Left ventricle myocardium inferior (tissue), 1 donor: Measurements from ENCODE around the gene ADNP. TPM values are rescaled to one million over a fixed set of nuclear protein-coding genes. Genes with fewer than 3 reads are reported as not detected.

ENCODE experiments used
- DNase-seq: peaks from one replicate; pipeline ENCODE4 v3.0.0-alpha.2; 2020
- H3K27ac ChIP-seq: fragments of 200-600 bp; replicated peaks from 2 replicates; pipeline ENCODE4 v1.8.0; 2021
- H3K27me3 ChIP-seq: fragments of 200-600 bp; 2 replicates; pipeline ENCODE4 v1.8.0; 2021; ENCODE audit warnings: low read depth
- H3K36me3 ChIP-seq: fragments of 200-600 bp; 2 replicates; pipeline ENCODE4 v1.8.0; 2021
- H3K4me1 ChIP-seq: fragments of 200-600 bp; 2 replicates; pipeline ENCODE4 v1.8.0; 2021
- H3K4me3 ChIP-seq: fragments of 200-600 bp; 2 replicates; pipeline ENCODE4 v1.8.0; 2021; ENCODE audit warnings: mild to moderate bottlenecking, moderate library complexity
- H3K9me3 ChIP-seq: fragments of 200-600 bp; replicated peaks from 2 replicates; pipeline ENCODE4 v1.8.0; 2021
- intact Hi-C: fragments of 100-400 bp; cut with micrococcal nuclease; formaldehyde crosslinking; loops from one replicate; pipeline ENCODE4 v1.11.0; 2022
- total RNA-seq: library from RNA; stranded (reverse); fragmentation: NEBNext Ultra II Directional; extraction: Animal tissue kit (Norgen Biotek cat#: 25700); gene quantifications from one replicate; pipeline ENCODE4 v1.2.1, GENCODE V29; 2021
- TF ChIP-seq, protein P1 (sequence below): fragments of 200-600 bp; IDR thresholded peaks from 2 replicates; pipeline ENCODE4 v1.8.0; 2021; ENCODE audit warnings: antibody characterized with exemption, mild to moderate bottlenecking, borderline replicate concordance
- donor health status: DM: no; HTN: yes; CAD: no; lungs with severe emphysema.

ADNP gene
- total RNA-seq, 1 donor from 2014 or later = 27.3 TPM

DNA sequence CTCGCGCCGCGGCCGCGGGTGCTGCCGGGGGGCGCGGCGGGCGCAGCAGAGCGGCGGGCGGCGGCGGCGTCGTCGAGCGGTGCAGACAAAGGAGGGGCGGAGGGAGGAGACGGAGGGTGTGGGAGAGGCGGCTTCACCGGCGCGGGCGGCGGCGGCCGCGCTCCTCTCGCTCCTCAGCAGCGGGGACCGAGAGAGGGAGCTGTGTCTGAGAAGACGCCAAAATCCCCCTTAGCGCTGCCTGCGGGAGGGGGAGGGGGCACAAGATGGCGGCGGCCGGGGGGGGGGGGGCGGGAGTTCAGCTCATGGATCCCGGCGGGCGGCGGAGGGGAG lies 296 bp downstream of the ADNP start:
- TF ChIP-seq, protein P1, sequence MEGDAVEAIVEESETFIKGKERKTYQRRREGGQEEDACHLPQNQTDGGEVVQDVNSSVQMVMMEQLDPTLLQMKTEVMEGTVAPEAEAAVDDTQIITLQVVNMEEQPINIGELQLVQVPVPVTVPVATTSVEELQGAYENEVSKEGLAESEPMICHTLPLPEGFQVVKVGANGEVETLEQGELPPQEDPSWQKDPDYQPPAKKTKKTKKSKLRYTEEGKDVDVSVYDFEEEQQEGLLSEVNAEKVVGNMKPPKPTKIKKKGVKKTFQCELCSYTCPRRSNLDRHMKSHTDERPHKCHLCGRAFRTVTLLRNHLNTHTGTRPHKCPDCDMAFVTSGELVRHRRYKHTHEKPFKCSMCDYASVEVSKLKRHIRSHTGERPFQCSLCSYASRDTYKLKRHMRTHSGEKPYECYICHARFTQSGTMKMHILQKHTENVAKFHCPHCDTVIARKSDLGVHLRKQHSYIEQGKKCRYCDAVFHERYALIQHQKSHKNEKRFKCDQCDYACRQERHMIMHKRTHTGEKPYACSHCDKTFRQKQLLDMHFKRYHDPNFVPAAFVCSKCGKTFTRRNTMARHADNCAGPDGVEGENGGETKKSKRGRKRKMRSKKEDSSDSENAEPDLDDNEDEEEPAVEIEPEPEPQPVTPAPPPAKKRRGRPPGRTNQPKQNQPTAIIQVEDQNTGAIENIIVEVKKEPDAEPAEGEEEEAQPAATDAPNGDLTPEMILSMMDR = no peak
- Histone ChIP-seq H3K27me3 (no peaks in the 10 kb centered on the region), H3K27ac (peak overlapping the region; percentile 99), H3K4me1 (peaks cover 60% of the 10 kb centered on the region), H3K9me3 (no peaks in the 10 kb centered on the region), H3K4me3 (peak overlapping the region; percentile 81), H3K36me3 (peaks cover 30% of the 10 kb centered on the region)
- no peak for DNase-seq
- intact Hi-C loops = no loop called here

DNA sequence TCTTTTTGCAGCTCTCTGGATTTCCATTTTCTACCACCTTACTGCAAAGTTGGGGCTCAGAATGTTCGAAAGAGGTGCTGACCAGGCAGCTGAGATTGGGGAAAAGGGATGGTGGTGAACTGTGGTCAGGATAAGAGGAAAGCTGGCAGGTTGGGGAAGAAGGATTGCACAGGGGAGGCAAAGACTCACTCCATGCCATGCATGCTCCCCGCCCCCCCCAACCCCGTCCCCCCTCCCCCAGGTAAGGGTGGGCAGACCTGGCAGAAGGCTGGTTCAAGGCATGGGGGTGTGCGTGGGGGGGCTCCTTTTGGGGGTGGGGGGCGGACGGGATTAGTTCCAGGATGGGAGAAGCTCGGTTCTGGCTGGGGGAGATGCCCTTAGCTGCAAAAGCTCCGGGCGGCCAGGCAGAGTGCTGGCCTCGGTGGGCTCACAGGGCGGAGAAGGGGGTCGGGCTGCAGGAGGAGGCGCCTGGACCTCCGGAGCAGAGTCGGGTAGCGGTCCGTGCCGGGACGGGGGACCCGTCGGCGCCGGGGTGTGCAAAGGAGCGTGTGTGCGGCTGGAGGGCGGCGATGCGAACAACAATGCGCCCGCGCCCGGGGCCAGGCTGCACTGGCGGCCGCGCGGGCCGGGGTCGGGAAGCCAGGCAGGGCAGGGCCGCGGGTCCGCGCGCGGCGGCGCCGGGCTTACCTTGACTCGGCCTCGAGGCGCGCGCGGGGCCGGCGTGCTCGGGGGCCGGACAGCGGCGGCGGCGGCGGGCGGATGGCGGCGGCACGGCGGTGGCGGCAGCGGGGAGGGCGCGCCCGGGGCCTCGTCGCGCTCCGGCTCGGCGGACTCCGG lies 880 bp downstream of the ADNP start:
- peaks cover 24% of the 10 kb centered on the region for H3K36me3 ChIP-seq
- intact Hi-C loops = no loop called here
- TF ChIP-seq, protein P1 = no peak
- peak overlapping the region; percentile 99 for H3K27ac ChIP-seq
- H3K4me3 ChIP-seq = peak overlapping the region; percentile 81
- no peak for DNase-seq
- H3K27me3 ChIP-seq = no peaks in the 10 kb centered on the region
- H3K9me3 ChIP-seq = no peaks in the 10 kb centered on the region
- H3K4me1 ChIP-seq = peaks cover 66% of the 10 kb centered on the region

DNA sequence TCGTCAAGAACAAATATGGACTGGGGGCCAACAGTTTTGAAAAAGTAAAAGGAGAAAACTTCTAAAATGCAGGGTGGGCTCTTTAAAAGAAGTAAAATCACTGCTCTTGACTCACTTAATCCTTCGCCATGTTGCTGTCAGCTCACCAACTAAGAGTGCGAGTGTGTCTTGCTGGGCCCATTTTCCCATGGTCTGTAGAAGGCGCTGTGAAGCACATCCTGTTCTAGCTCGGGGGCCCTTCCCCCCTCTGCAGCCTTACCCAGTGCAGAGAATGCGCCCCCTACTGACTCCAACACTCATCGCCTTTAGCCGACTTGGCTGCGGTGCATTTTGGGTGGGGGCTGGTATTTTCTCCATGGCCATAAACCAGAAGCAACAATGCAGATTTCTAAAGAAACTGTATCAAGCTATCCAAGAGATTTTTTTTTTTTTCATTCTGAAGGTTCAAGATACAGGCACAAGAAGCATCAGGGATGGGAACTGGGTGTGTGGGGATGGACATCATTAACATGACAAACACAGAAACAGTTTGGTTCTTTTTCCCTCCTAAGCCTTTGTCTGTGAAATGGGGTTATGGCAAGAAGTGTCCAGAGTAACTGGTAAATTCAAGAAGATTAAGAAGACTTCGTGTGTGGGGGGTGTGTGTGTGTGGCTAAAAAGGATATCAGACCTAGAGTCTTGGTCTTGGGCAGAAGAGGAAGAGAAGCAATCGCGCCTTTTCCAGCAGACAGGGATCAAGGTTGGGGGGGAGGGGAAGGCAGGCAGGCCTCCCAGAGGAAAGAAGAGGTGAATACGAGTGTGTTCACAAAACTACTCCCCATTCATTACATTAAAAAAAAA lies 1.7 kb downstream of the ADNP start:
- Histone ChIP-seq H3K36me3 (peaks cover 16% of the 10 kb centered on the region), H3K4me1 (peaks cover 74% of the 10 kb centered on the region), H3K9me3 (no peaks in the 10 kb centered on the region), H3K27ac (peak overlapping the region; percentile 99), H3K4me3 (peak overlapping the region; percentile 81), H3K27me3 (no peaks in the 10 kb centered on the region)
- TF ChIP-seq, protein P1 = peak; percentile 75
- DNase-seq = peak; percentile 81
- intact Hi-C loops = no loop called here

DNA sequence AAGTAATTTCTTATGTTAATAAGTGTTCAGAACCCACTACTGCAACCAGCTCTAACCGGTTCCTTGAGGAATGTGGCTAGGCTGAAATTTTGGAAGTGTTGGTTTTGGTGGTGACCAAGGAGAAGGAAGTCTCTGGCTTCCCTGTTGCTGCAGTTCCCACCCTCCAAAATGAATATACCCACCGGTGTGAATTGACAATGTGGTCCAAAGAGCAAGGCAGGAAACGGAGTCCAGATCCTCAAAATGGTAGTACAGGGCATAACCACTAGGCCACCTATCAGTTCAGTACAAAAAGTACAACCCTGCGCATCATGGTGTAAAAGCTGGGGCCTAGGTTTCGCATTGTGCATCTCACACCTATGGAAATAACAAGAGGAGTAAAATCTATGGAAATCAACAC lies 2.8 kb downstream of the ADNP start:
- intact Hi-C loops = no loop called here
- peak overlapping the region; percentile 99 for H3K27ac ChIP-seq
- H3K9me3 ChIP-seq = no peaks in the 10 kb centered on the region
- peaks cover 7% of the 10 kb centered on the region for H3K36me3 ChIP-seq
- peaks cover 85% of the 10 kb centered on the region for H3K4me1 ChIP-seq
- H3K27me3 ChIP-seq = no peaks in the 10 kb centered on the region
- peak overlapping the region; percentile 81 for H3K4me3 ChIP-seq
- no peak for DNase-seq
- TF ChIP-seq, protein P1 = peak; percentile 8

DNA sequence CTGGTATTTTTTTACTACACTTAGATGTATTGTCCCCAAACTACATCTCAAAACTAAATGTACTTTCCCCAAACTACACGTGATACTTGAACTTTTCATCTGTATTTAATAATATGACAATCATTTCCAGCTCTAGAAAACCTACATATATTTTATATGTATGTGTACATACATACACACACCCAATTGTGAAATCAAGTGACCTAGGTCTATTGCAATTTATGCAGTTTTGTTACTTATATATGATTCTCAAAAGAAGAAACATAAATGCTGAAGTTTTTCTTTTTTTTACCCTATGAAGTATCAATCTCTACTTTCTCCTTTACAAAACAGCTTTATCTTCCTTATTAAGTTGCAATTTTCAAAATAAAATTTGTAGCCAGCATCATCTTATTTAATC lies 4.7 kb downstream of the ADNP start:
- intact Hi-C loops = no loop called here
- Histone ChIP-seq H3K9me3 (no peaks in the 10 kb centered on the region), H3K27me3 (no peaks in the 10 kb centered on the region), H3K4me1 (peaks cover 95% of the 10 kb centered on the region), H3K36me3 (peaks cover 9% of the 10 kb centered on the region), H3K27ac (no peak overlapping the region), H3K4me3 (no peak overlapping the region)
- no peak for DNase-seq
- TF ChIP-seq, protein P1 = no peak
